Omental fat pad (tissue), 4 donors: ENCODE results near the gene KAT6B. TPM values are rescaled to one million over a fixed set of nuclear protein-coding genes. Genes with fewer than 3 reads are reported as not detected.

Experiments used
- ATAC-seq: fragments of 150-250 bp; one replicate; pipeline ENCODE4 v1.9.1; 2016; ENCODE audit warnings: mild to moderate bottlenecking, moderate library complexity; ENCODE audit not compliant: low FRiP score
- DNase-seq: peaks from one replicate; pipeline ENCODE4 v3.0.0-alpha.2; 2019; ENCODE audit warnings: low spot score
- total RNA-seq, 4 donors: library from RNA; depleted of rRNA; stranded (reverse); fragments of >200 nt; gene quantifications; one replicate each; pipeline ENCODE4 v1.1.0, GENCODE V29; 2016
- TF ChIP-seq, protein P1 (sequence below), 3 donors: fragments of 450-650 bp; IDR thresholded peaks; one replicate each; pipeline ENCODE4 v1.5.1; 2016 to 2017; ENCODE audit warnings: antibody characterized with exemption in 3 of 3, mild to moderate bottlenecking in 3 of 3, moderate library complexity in 2 of 3

The KAT6B gene
- total RNA-seq, 4 donors from 2014 or later, result 32.2 to 50.3 (median 37.6) TPM

DNA sequence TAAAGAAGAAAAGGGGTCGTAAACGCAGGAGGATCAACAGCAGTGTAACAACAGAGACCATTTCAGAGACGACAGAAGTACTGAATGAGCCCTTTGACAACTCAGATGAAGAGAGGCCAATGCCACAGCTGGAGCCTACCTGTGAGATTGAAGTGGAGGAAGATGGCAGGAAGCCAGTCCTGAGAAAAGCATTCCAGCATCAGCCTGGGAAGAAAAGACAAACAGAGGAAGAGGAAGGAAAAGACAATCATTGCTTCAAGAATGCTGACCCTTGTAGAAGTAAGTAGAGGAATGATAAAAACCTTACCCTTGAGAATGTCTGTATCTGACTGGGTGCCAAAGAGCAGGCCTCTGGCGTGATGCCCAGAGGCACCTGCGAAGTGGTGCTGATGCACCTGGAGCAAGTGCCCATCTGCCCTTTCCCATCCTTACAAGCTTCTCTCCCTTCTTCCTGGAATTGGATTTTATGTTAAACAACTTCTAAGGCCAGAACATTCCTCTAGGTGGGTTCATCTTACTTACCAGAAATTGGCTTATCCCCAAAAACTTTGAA is 198.6 kb downstream of the KAT6B start:
- TF ChIP-seq, protein P1, sequence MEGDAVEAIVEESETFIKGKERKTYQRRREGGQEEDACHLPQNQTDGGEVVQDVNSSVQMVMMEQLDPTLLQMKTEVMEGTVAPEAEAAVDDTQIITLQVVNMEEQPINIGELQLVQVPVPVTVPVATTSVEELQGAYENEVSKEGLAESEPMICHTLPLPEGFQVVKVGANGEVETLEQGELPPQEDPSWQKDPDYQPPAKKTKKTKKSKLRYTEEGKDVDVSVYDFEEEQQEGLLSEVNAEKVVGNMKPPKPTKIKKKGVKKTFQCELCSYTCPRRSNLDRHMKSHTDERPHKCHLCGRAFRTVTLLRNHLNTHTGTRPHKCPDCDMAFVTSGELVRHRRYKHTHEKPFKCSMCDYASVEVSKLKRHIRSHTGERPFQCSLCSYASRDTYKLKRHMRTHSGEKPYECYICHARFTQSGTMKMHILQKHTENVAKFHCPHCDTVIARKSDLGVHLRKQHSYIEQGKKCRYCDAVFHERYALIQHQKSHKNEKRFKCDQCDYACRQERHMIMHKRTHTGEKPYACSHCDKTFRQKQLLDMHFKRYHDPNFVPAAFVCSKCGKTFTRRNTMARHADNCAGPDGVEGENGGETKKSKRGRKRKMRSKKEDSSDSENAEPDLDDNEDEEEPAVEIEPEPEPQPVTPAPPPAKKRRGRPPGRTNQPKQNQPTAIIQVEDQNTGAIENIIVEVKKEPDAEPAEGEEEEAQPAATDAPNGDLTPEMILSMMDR (IDR thresholded peaks at IDR 0.05), result no peak
- ATAC-seq (no peak), DNase-seq (no peak)

DNA sequence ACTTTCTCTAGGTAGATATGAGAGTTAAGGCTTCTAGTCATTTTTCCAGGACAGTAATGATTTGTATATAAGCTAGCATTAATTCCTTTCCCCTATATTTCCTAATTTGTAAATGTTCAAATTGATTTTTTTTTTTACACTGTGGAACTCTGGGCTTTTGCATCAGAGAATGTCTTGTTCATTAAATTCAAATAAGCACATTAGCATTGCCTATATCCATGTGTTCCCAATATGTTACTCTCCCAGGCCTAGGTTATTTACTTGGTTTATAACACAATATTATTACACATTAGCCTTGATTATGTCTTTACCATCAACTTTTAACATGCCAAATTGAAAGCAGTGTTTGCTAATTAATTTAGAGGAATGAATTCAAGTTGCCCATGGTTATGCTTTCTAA is 201.6 kb downstream of the KAT6B start:
- no peak for DNase-seq
- TF ChIP-seq, protein P1 (IDR thresholded peaks at IDR 0.05), result no peak
- no peak for ATAC-seq

DNA sequence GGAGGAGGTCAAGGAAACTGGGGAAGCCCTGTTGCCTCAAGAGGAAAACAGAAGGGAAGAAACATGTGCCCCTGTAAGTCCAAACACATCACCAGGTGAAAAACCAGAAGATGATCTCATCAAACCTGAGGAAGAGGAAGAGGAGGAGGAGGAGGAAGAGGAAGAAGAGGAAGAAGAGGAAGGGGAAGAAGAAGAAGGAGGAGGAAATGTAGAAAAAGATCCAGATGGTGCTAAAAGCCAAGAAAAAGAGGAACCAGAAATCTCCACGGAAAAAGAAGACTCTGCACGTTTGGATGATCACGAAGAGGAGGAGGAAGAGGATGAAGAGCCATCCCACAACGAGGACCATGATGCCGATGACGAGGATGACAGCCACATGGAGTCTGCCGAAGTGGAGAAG is 202.3 kb downstream of the KAT6B start:
- ATAC-seq (no peak), DNase-seq (no peak)
- TF ChIP-seq, protein P1 (IDR thresholded peaks at IDR 0.05), result no peak

DNA sequence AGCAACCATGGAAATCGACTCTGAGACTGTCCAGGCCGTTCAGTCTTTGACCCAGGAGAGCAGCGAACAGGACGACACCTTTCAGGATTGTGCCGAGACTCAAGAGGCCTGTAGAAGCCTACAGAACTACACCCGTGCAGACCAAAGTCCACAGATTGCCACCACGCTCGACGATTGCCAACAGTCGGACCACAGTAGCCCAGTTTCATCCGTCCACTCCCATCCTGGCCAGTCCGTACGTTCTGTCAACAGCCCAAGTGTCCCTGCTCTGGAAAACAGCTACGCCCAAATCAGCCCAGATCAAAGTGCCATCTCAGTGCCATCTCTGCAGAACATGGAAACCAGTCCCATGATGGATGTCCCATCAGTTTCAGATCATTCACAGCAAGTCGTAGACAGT is 203.0 kb downstream of the KAT6B start:
- TF ChIP-seq, protein P1 (IDR thresholded peaks at IDR 0.05), result no peak
- ATAC-seq, result no peak
- no peak for DNase-seq

DNA sequence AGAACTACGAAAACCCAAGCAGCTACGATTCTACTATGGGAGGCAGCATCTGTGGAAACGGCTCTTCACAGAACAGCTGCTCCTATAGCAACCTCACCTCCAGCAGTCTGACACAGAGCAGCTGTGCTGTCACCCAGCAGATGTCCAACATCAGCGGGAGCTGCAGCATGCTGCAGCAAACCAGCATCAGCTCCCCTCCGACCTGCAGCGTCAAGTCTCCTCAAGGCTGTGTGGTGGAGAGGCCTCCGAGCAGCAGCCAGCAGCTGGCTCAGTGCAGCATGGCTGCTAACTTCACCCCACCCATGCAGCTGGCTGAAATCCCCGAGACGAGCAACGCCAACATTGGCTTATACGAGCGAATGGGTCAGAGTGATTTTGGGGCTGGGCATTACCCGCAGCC is 203.5 kb downstream of the KAT6B start:
- TF ChIP-seq, protein P1 (IDR thresholded peaks at IDR 0.05), result no peak
- ATAC-seq (no peak), DNase-seq (no peak)

DNA sequence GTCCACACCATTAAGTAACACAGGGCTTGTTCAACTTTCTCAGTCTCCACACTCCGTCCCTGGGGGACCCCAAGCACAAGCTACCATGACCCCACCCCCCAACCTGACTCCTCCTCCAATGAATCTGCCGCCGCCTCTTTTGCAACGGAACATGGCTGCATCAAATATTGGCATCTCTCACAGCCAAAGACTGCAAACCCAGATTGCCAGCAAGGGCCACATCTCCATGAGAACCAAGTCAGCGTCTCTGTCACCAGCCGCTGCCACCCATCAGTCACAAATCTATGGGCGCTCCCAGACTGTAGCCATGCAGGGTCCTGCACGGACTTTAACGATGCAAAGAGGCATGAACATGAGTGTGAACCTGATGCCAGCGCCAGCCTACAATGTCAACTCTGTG is 204.0 kb downstream of the KAT6B start:
- ATAC-seq (no peak), DNase-seq (no peak)
- TF ChIP-seq, protein P1 (IDR thresholded peaks at IDR 0.05), result no peak

DNA sequence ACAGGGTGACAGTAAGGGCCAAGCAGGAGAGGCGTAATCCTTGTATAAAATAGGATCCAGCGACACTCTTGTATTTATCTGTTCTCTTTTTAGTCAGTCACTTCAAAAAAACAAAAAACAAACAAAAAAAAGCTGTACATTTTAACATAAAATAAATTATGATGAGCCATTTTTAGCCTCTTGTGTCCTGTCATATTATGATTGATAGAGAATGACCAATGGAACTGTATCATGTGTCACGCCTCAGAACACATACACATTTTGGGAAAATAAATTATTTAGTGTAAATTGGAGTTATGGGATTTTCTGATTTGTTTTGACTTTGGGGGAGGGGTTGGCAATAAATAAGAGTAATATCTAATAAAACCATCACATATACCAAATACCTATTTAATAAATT is 205.7 kb downstream of the KAT6B start:
- ATAC-seq (no peak), DNase-seq (no peak)
- TF ChIP-seq, protein P1 (IDR thresholded peaks at IDR 0.05), result no peak
